Measurements from ENCODE around the gene NPM3. TPM values are rescaled to one million over a fixed set of nuclear protein-coding genes. Genes with fewer than 3 reads are reported as not detected.
"Not testable (repeated sequence)": the region's sequence is repeated elsewhere in the genome, so short reads cannot be mapped to it uniquely, and the experiment has no call there.

Gene NPM3
- total RNA-seq, 1 donor from 2014 or later: 8.4 TPM

GRCh38 chr10:101814466-101815071, 31.3 kb upstream of the NPM3 start:
- ATAC-seq: no peak
- intact Hi-C loops (cut with micrococcal nuclease): no loop called here
- no peak for DNase-seq

GRCh38 chr10:101812606-101813005, 29.4 kb upstream of the NPM3 start:
- DNase-seq (no peak), ATAC-seq (peak; percentile 32)
- intact Hi-C loops (cut with micrococcal nuclease): no loop called here

GRCh38 chr10:101807158-101807557, 23.9 kb upstream of the NPM3 start:
- ATAC-seq (no peak), DNase-seq (no peak)
- intact Hi-C loops (cut with micrococcal nuclease): no loop called here

GRCh38 chr10:101803511-101803910, 20.3 kb upstream of the NPM3 start:
- DNase-seq: no peak
- intact Hi-C loops (cut with micrococcal nuclease): no loop called here
- ATAC-seq: no peak

- no peak for DNase-seq
- no peak for ATAC-seq
- intact Hi-C loops (cut with micrococcal nuclease): no loop called here
Measured at GRCh38 chr10:101797403-101798059, 14.3 kb upstream of the NPM3 start.

GRCh38 chr10:101793526-101793925, 10.3 kb upstream of the NPM3 start:
- DNase-seq: no peak
- intact Hi-C loops (cut with micrococcal nuclease): no loop called here
- no peak for ATAC-seq

- DNase-seq (no peak), ATAC-seq (no peak)
- intact Hi-C loops (cut with micrococcal nuclease): no loop called here
Measured at GRCh38 chr10:101789686-101790085, 6.4 kb upstream of the NPM3 start.

GRCh38 chr10:101789231-101789630, 6.0 kb upstream of the NPM3 start:
- not testable (repeated sequence) for DNase-seq

GRCh38 chr10:101785801-101786200, 2.6 kb upstream of the NPM3 start:
- intact Hi-C loops (cut with micrococcal nuclease): no loop called here
- ATAC-seq (no peak), DNase-seq (no peak)

More at GRCh38 chr10:101789231-101789630, 6.0 kb upstream of the NPM3 start:
- ATAC-seq; intact Hi-C loops (cut with micrococcal nuclease): not testable (repeated sequence)

- no peak for ATAC-seq
- DNase-seq: no peak
- intact Hi-C loops (cut with micrococcal nuclease): no loop called here
Measured at GRCh38 chr10:101784558-101784957, 1.3 kb upstream of the NPM3 start.

- DNase-seq (no peak), ATAC-seq (no peak)
- intact Hi-C loops (cut with micrococcal nuclease): no loop called here
Measured at GRCh38 chr10:101783736-101784118, 481 bp upstream of the NPM3 start.

- ATAC-seq (no peak), DNase-seq (no peak)
- intact Hi-C loops (cut with micrococcal nuclease): no loop called here
Measured at GRCh38 chr10:101781984-101782810, 1.0 kb downstream of the NPM3 start.

GRCh38 chr10:101781655-101781983, 1.6 kb downstream of the NPM3 start:
- no peak for DNase-seq
- intact Hi-C loops (cut with micrococcal nuclease): no loop called here
- no peak for ATAC-seq

GRCh38 chr10:101780818-101781654, 2.2 kb downstream of the NPM3 start:
- intact Hi-C loops (cut with micrococcal nuclease): no loop called here
- ATAC-seq (peak; percentile 58), DNase-seq (peak; percentile 72)

- ATAC-seq (no peak), DNase-seq (no peak)
- intact Hi-C loops (cut with micrococcal nuclease): no loop called here
Measured at GRCh38 chr10:101780187-101780817, 2.9 kb downstream of the NPM3 start.

- intact Hi-C loops (cut with micrococcal nuclease): loop anchor here (10.0 kb wide), 1 partner anchor 175 kb away; no protein-coding TSS in a partner anchor
- peak; percentile 90 for DNase-seq
- ATAC-seq: peak; percentile 82
Measured at GRCh38 chr10:101779544-101780186, 3.6 kb downstream of the NPM3 start.

- intact Hi-C loops (cut with micrococcal nuclease): loop anchor here (10.0 kb wide), 1 partner anchor 174 kb away; no protein-coding TSS in a partner anchor
- DNase-seq (no peak), ATAC-seq (peak; percentile 23)
Measured at GRCh38 chr10:101778781-101779543, 4.3 kb downstream of the NPM3 start.
